ENCODE measurements around the gene NEMF. TPM values are rescaled to one million over a fixed set of nuclear protein-coding genes. Genes with fewer than 3 reads are reported as not detected.
"Not testable (repeated sequence)": the region's sequence is repeated elsewhere in the genome, so short reads cannot be mapped to it uniquely, and the experiment has no call there.

The NEMF gene
- total RNA-seq, 1 donor from 2014 or later = 110 TPM

- POLR2A ChIA-PET = interaction anchor here (0.6 to 4.9 kb wide), 23 partner anchors 9 to 596 kb away, joined by 3 to 95 read pairs (median 7); partner anchors contain the start of genes ARF6, DNAAF2, KLHDC1 and LRR1
- intact Hi-C loops (cut with micrococcal nuclease) = loop anchor here (1.0 to 5.0 kb wide), 4 partner anchors 79 to 765 kb away; partner anchors contain the start of genes DMAC2L, L2HGDH, MAP4K5 and MGAT2
Measured at GRCh38 chr14:49766839-49767238, 85.7 kb downstream of the NEMF start.

GRCh38 chr14:49761839-49762551 lies 90.6 kb downstream of the NEMF start:
- Mint-ChIP-seq H3K4me1 (peaks cover 4% of the 10 kb centered on the region), H3K4me3 (no peak overlapping the region), H3K9me3 (no peaks in the 10 kb centered on the region), H3K36me3 (ENCODE audit: low read depth) (no peaks in the 10 kb centered on the region), H3K27me3 (no peaks in the 10 kb centered on the region), H3K27ac (no peak overlapping the region)
- TF ChIP-seq CTCF (IDR thresholded peaks at IDR 0.05) = no peak
- DNase-seq = no peak
- CTCF ChIA-PET = no interaction called here
- no peak for ATAC-seq (ENCODE audit: low read depth)
- intact Hi-C loops (cut with micrococcal nuclease) = no loop called here
- POLR2A ChIA-PET = interaction anchor here (0.5 kb wide), 1 partner anchor 66 kb away, joined by 4 read pairs; no protein-coding TSS in a partner anchor

More at GRCh38 chr14:49766839-49767238, 85.7 kb downstream of the NEMF start:
- H3K27ac Mint-ChIP-seq = peak overlapping the region; percentile 99
- CTCF ChIA-PET = interaction anchor here (0.7 to 3.0 kb wide), 6 partner anchors 79 to 835 kb away, joined by 3 to 19 read pairs (median 5); partner anchors contain the start of genes DNAAF2, NEMF and POLE2
- no peak for TF ChIP-seq CTCF (IDR thresholded peaks at IDR 0.05)
- no peaks in the 10 kb centered on the region for H3K27me3 Mint-ChIP-seq
- DNase-seq (no peak), ATAC-seq (ENCODE audit: low read depth) (no peak)
- H3K36me3 Mint-ChIP-seq (ENCODE audit: low read depth) = peaks cover 4% of the 10 kb centered on the region
- H3K4me1 Mint-ChIP-seq = peaks cover 33% of the 10 kb centered on the region
- no peaks in the 10 kb centered on the region for H3K9me3 Mint-ChIP-seq
- H3K4me3 Mint-ChIP-seq = peak overlapping the region; percentile 93

- POLR2A ChIA-PET = no interaction called here
- no peaks in the 10 kb centered on the region for H3K27me3 Mint-ChIP-seq
- no peak overlapping the region for H3K4me3 Mint-ChIP-seq
- CTCF ChIA-PET = no interaction called here
- no peak for DNase-seq
- no peak for ATAC-seq (ENCODE audit: low read depth)
- intact Hi-C loops (cut with micrococcal nuclease) = no loop called here
- H3K9me3 Mint-ChIP-seq = peaks cover 4% of the 10 kb centered on the region
- H3K36me3 Mint-ChIP-seq (ENCODE audit: low read depth) = peaks cover 2% of the 10 kb centered on the region
- no peak for TF ChIP-seq CTCF (IDR thresholded peaks at IDR 0.05)
- no peaks in the 10 kb centered on the region for H3K4me1 Mint-ChIP-seq
- H3K27ac Mint-ChIP-seq = no peak overlapping the region
Measured at GRCh38 chr14:49755378-49755777, 97.2 kb downstream of the NEMF start.

GRCh38 chr14:49754570-49755097 lies 98.0 kb downstream of the NEMF start:
- Mint-ChIP-seq H3K27ac (no peak overlapping the region), H3K4me3 (no peak overlapping the region), H3K4me1 (no peaks in the 10 kb centered on the region)

GRCh38 chr14:49746476-49746875 lies 106.1 kb downstream of the NEMF start:
- intact Hi-C loops (cut with micrococcal nuclease); H3K9me3 Mint-ChIP-seq; DNase-seq; H3K27ac Mint-ChIP-seq; H3K27me3 Mint-ChIP-seq; ATAC-seq (ENCODE audit: low read depth); CTCF ChIA-PET; H3K4me1 Mint-ChIP-seq; POLR2A ChIA-PET; H3K4me3 Mint-ChIP-seq: not testable (repeated sequence)
- H3K36me3 Mint-ChIP-seq (ENCODE audit: low read depth) = peaks cover 32% of the 10 kb centered on the region

More at GRCh38 chr14:49754570-49755097, 98.0 kb downstream of the NEMF start:
- ChIA-PET CTCF (no interaction called here), POLR2A (no interaction called here)
- no peaks in the 10 kb centered on the region for H3K27me3 Mint-ChIP-seq
- H3K9me3 Mint-ChIP-seq = peaks cover 4% of the 10 kb centered on the region
- no peak for TF ChIP-seq CTCF (IDR thresholded peaks at IDR 0.05)
- ATAC-seq (ENCODE audit: low read depth) (no peak), DNase-seq (no peak)
- intact Hi-C loops (cut with micrococcal nuclease) = no loop called here
- peaks cover 2% of the 10 kb centered on the region for H3K36me3 Mint-ChIP-seq (ENCODE audit: low read depth)

Data from activated B cell treated with CpG ODN at 0.5 μM for 24 hours (primary cell).